NCI-H1694 treated with DMSO at 0.1 percent for 48 hours (cell line): Measurements from ENCODE around the gene TMEM51.
"Not testable (repeated sequence)": the region's sequence is repeated elsewhere in the genome, so short reads cannot be mapped to it uniquely, and the experiment has no call there.

Experiments
- DNase-seq: peaks from one replicate; lab custom pipeline; 2025; lab: John Stamatoyannopoulos, UW

Gene TMEM51

GRCh38 chr1:15154480-15155036 lies 1.0 kb downstream of the TMEM51 start:
- DNase-seq: no peak

GRCh38 chr1:15155191-15155590 lies 1.6 kb downstream of the TMEM51 start:
- DNase-seq: no peak

GRCh38 chr1:15155888-15156741 lies 2.6 kb downstream of the TMEM51 start:
- peak; percentile 55 for DNase-seq

GRCh38 chr1:15156807-15157380 lies 3.3 kb downstream of the TMEM51 start:
- no peak for DNase-seq

GRCh38 chr1:15157524-15158399 lies 4.2 kb downstream of the TMEM51 start:
- no peak for DNase-seq

GRCh38 chr1:15158506-15159165 lies 5.1 kb downstream of the TMEM51 start:
- DNase-seq: no peak

GRCh38 chr1:15159166-15159555 lies 5.6 kb downstream of the TMEM51 start:
- no peak for DNase-seq

GRCh38 chr1:15160626-15161025 lies 7.1 kb downstream of the TMEM51 start:
- peak; percentile 60 for DNase-seq

- no peak for DNase-seq
Measured at GRCh38 chr1:15167386-15167785, 13.8 kb downstream of the TMEM51 start.

GRCh38 chr1:15168479-15168878 lies 14.9 kb downstream of the TMEM51 start:
- DNase-seq: no peak

- no peak for DNase-seq
Measured at GRCh38 chr1:15170071-15170470, 16.5 kb downstream of the TMEM51 start.

GRCh38 chr1:15171271-15171908 lies 17.8 kb downstream of the TMEM51 start:
- DNase-seq: no peak

GRCh38 chr1:15172405-15173259 lies 19.1 kb downstream of the TMEM51 start:
- no peak for DNase-seq

- no peak for DNase-seq
Measured at GRCh38 chr1:15173863-15174614, 20.5 kb downstream of the TMEM51 start.

GRCh38 chr1:15174615-15174983 lies 21.1 kb downstream of the TMEM51 start:
- no peak for DNase-seq

- not testable (repeated sequence) for DNase-seq
Measured at GRCh38 chr1:15175324-15176094, 22.0 kb downstream of the TMEM51 start.

- no peak for DNase-seq
Measured at GRCh38 chr1:15176120-15176519, 22.6 kb downstream of the TMEM51 start.

- no peak for DNase-seq
Measured at GRCh38 chr1:15176898-15177665, 23.5 kb downstream of the TMEM51 start.
